ENCODE results near the gene CENPT. TPM values are rescaled to one million over a fixed set of nuclear protein-coding genes. Genes with fewer than 3 reads are reported as not detected.

CENPT gene
- total RNA-seq, 1 donor from 2014 or later, result 82.9 TPM

DNA sequence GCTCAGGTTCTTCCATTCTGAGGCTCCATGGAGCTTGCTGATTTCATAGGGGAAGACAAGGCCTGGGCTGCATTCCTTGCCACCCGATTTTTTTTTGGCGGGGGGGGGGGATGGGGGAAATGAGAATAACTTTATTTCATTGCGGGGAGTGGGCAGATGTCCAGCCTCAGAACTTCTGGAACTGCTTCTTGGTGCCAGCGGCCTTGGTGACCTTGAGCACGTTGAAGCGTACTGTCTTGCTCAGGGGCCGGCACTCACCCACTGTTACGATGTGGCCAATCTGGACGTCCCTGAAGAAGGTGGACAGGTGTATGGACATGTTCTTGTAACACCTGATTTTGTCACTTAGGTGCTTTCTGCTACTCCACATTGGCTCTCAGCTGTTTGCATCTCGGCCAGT lies 8.3 kb upstream of the CENPT start:
- H3K4me1 Mint-ChIP-seq (ENCODE audit: unreplicated experiment), result peaks cover 20% of the 10 kb centered on the region

GRCh38 chr16:67853670-67854069 lies 6.2 kb upstream of the CENPT start:
- DNase-seq (ENCODE audit: low spot score), result no peak
- Mint-ChIP-seq H3K36me3 (ENCODE audit: low read depth, unreplicated experiment) (no peaks in the 10 kb centered on the region), H3K4me3 (ENCODE audit: unreplicated experiment) (no peak overlapping the region), H3K27me3 (ENCODE audit: unreplicated experiment) (peaks cover 3% of the 10 kb centered on the region), H3K9me3 (ENCODE audit: unreplicated experiment) (no peaks in the 10 kb centered on the region), H3K4me1 (ENCODE audit: unreplicated experiment) (peaks cover 20% of the 10 kb centered on the region), H3K27ac (ENCODE audit: unreplicated experiment) (no peak overlapping the region)
- TF ChIP-seq, protein P1, sequence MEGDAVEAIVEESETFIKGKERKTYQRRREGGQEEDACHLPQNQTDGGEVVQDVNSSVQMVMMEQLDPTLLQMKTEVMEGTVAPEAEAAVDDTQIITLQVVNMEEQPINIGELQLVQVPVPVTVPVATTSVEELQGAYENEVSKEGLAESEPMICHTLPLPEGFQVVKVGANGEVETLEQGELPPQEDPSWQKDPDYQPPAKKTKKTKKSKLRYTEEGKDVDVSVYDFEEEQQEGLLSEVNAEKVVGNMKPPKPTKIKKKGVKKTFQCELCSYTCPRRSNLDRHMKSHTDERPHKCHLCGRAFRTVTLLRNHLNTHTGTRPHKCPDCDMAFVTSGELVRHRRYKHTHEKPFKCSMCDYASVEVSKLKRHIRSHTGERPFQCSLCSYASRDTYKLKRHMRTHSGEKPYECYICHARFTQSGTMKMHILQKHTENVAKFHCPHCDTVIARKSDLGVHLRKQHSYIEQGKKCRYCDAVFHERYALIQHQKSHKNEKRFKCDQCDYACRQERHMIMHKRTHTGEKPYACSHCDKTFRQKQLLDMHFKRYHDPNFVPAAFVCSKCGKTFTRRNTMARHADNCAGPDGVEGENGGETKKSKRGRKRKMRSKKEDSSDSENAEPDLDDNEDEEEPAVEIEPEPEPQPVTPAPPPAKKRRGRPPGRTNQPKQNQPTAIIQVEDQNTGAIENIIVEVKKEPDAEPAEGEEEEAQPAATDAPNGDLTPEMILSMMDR (IDR thresholded peaks at IDR 0.05; ENCODE audit: unreplicated experiment), result no peak

More for the DNA sequence above, 8.3 kb upstream of the CENPT start:
- no peaks in the 10 kb centered on the region for H3K9me3 Mint-ChIP-seq (ENCODE audit: unreplicated experiment)
- peaks cover 3% of the 10 kb centered on the region for H3K27me3 Mint-ChIP-seq (ENCODE audit: unreplicated experiment)
- no peak for DNase-seq (ENCODE audit: low spot score)
- no peak overlapping the region for H3K27ac Mint-ChIP-seq (ENCODE audit: unreplicated experiment)
- TF ChIP-seq, protein P1 (IDR thresholded peaks at IDR 0.05; ENCODE audit: unreplicated experiment), result no peak
- no peak overlapping the region for H3K4me3 Mint-ChIP-seq (ENCODE audit: unreplicated experiment)
- peaks cover 2% of the 10 kb centered on the region for H3K36me3 Mint-ChIP-seq (ENCODE audit: low read depth, unreplicated experiment)

GRCh38 chr16:67848118-67848517 lies 625 bp upstream of the CENPT start:
- H3K4me3 Mint-ChIP-seq (ENCODE audit: unreplicated experiment), result peak overlapping the region; percentile 97
- H3K9me3 Mint-ChIP-seq (ENCODE audit: unreplicated experiment), result no peaks in the 10 kb centered on the region
- TF ChIP-seq, protein P1 (IDR thresholded peaks at IDR 0.05; ENCODE audit: unreplicated experiment), result no peak
- H3K36me3 Mint-ChIP-seq (ENCODE audit: low read depth, unreplicated experiment), result no peaks in the 10 kb centered on the region
- peaks cover 28% of the 10 kb centered on the region for H3K4me1 Mint-ChIP-seq (ENCODE audit: unreplicated experiment)
- H3K27me3 Mint-ChIP-seq (ENCODE audit: unreplicated experiment), result peaks cover 8% of the 10 kb centered on the region
- peak overlapping the region; percentile 95 for H3K27ac Mint-ChIP-seq (ENCODE audit: unreplicated experiment)
- DNase-seq (ENCODE audit: low spot score), result no peak

DNA sequence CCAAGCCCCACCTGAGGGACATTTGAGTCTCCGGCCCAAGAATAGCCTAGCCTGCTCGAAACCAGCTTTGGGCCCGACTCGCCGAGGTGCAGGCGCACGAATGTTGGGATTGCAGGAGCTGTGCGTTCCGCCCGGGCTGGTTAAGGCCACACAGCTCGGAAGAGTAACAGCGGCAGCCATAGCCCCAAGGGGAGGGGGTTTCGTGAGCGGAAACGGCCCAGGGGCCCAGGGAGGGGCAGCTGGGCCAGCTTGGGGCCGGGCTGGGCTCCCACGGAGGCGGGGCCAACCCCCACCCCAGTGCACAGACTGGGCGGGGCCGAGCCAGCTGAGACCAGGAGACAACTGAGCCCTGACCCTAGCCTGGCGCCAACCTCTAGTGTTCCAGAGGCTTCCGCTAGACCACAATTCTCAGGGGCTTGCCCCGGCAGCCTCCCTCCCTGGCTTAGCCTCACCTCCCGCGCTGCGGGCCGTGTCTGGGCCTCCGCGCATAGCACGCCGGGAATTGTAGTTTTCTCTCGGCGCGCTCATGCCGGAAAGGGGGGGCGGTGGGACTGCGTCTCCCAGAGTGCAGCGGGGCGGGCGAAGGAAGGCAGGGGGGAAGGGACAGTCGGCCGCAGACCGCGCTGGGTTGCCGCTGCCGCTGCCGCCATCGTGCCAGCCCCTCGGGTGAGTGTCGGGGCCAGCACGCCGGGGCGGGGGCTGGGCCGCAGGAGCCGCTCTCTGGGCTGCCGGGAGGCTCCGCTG lies 1.0 kb downstream of the CENPT start, which contains the start of gene NUTF2:
Gene NUTF2, plus strand, starts transcription at position 614 of the 744 bp plus-strand sequence. CDS start 18,198 bp downstream, outside the sequence.
- peaks cover 8% of the 10 kb centered on the region for H3K27me3 Mint-ChIP-seq (ENCODE audit: unreplicated experiment)
- no peaks in the 10 kb centered on the region for H3K9me3 Mint-ChIP-seq (ENCODE audit: unreplicated experiment)
- H3K4me3 Mint-ChIP-seq (ENCODE audit: unreplicated experiment), result peak within 1 kb of the TSS; percentile 97
- TF ChIP-seq, protein P1 (IDR thresholded peaks at IDR 0.05; ENCODE audit: unreplicated experiment), result no peak
- H3K4me1 Mint-ChIP-seq (ENCODE audit: unreplicated experiment), result peaks cover 31% of the 10 kb centered on the region
- H3K36me3 Mint-ChIP-seq (ENCODE audit: low read depth, unreplicated experiment), result no peaks in the 10 kb centered on the region
- H3K27ac Mint-ChIP-seq (ENCODE audit: unreplicated experiment), result peak within 1 kb of the TSS; percentile 98
- peak; percentile 98 for DNase-seq (ENCODE audit: low spot score)

- Mint-ChIP-seq H3K36me3 (ENCODE audit: low read depth, unreplicated experiment) (no peaks in the 10 kb centered on the region), H3K27me3 (ENCODE audit: unreplicated experiment) (peaks cover 10% of the 10 kb centered on the region), H3K9me3 (ENCODE audit: unreplicated experiment) (no peaks in the 10 kb centered on the region), H3K4me3 (ENCODE audit: unreplicated experiment) (peak overlapping the region; percentile 94), H3K27ac (ENCODE audit: unreplicated experiment) (peak overlapping the region; percentile 98), H3K4me1 (ENCODE audit: unreplicated experiment) (peaks cover 34% of the 10 kb centered on the region)
- no peak for DNase-seq (ENCODE audit: low spot score)
- TF ChIP-seq, protein P1 (IDR thresholded peaks at IDR 0.05; ENCODE audit: unreplicated experiment), result no peak
Measured at GRCh38 chr16:67846063-67846319, 1.5 kb downstream of the CENPT start.
